Islet of Langerhans (tissue), 1 donor: ENCODE measurements around the gene AKAP6.

Experiments
- FAIRE-seq: peaks from one replicate; lab custom pipeline; 2011; peaks lifted over from hg19 to GRCh38; lab: Jason Lieb, UNC

The AKAP6 gene

GRCh38 chr14:32407130-32407529 is 78.0 kb downstream of the AKAP6 start:
- FAIRE-seq, result no peak

- FAIRE-seq, result no peak
Observed at GRCh38 chr14:32408018-32408417, 78.9 kb downstream of the AKAP6 start.

GRCh38 chr14:32412103-32412502 is 83.0 kb downstream of the AKAP6 start:
- peak; percentile 71 for FAIRE-seq

GRCh38 chr14:32412532-32412931 is 83.4 kb downstream of the AKAP6 start:
- no peak for FAIRE-seq

GRCh38 chr14:32413967-32414640 is 85.0 kb downstream of the AKAP6 start:
- no peak for FAIRE-seq

GRCh38 chr14:32414808-32415255 is 85.7 kb downstream of the AKAP6 start:
- FAIRE-seq, result peak; percentile 9

GRCh38 chr14:32417956-32418552 is 89.0 kb downstream of the AKAP6 start:
- FAIRE-seq, result no peak

GRCh38 chr14:32419429-32419828 is 90.3 kb downstream of the AKAP6 start:
- no peak for FAIRE-seq

GRCh38 chr14:32421781-32422180 is 92.7 kb downstream of the AKAP6 start:
- no peak for FAIRE-seq

- FAIRE-seq, result no peak
Observed at GRCh38 chr14:32422440-32422839, 93.3 kb downstream of the AKAP6 start.

- no peak for FAIRE-seq
Observed at GRCh38 chr14:32426028-32426427, 96.9 kb downstream of the AKAP6 start.

- no peak for FAIRE-seq
Observed at GRCh38 chr14:32426586-32427388, 97.7 kb downstream of the AKAP6 start.

- no peak for FAIRE-seq
Observed at GRCh38 chr14:32427726-32428528, 98.8 kb downstream of the AKAP6 start.

GRCh38 chr14:32428875-32429274 is 99.8 kb downstream of the AKAP6 start:
- no peak for FAIRE-seq

GRCh38 chr14:32430326-32430725 is 101.2 kb downstream of the AKAP6 start:
- FAIRE-seq, result no peak

- no peak for FAIRE-seq
Observed at GRCh38 chr14:32432813-32433538, 103.9 kb downstream of the AKAP6 start.

GRCh38 chr14:32434180-32434579 is 105.1 kb downstream of the AKAP6 start:
- no peak for FAIRE-seq

GRCh38 chr14:32434880-32435279 is 105.8 kb downstream of the AKAP6 start:
- FAIRE-seq, result no peak

GRCh38 chr14:32435411-32435810 is 106.3 kb downstream of the AKAP6 start:
- FAIRE-seq, result no peak

GRCh38 chr14:32436993-32437392 is 107.9 kb downstream of the AKAP6 start:
- FAIRE-seq, result no peak

GRCh38 chr14:32438517-32438916 is 109.4 kb downstream of the AKAP6 start:
- FAIRE-seq, result no peak
